ENCODE measurements around the gene RPL3.

The RPL3 gene

DNA sequence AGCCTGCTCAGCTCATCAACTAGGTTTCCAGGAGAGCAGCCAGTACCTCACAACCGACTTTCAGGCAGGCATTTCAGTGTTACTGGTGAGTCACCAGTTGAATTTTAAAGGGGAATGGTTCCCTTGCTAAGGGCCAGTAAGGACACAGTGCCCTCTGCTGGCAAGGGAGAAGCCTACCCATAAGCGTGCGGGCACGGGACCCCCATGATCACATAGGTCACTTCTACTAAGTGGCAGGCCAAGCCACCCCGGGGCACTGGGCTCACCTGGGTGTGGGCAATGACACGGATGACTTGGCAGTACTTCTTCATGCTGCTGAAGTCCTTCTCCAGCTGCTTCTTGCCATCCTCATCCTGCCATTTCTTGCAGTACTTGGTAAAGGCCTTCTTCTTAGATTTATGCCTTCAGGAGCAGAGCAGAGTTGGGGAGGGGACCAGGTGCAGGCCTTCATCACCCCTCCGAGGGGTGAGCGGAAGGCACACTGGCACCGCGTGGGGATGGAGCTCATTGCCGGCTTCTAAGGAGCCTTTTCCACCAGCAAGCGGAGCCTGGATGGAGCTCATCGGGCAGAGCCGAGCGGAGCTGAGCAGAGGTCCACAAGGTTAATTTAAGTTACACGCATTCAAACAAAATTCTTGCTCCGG is 2.9 kb downstream of the RPL3 start:
- peak in 1 of 2 experiments; percentile 75 for DNase-seq

- no peak for DNase-seq
Measured at GRCh38 chr22:39315389-39315788, 4.0 kb downstream of the RPL3 start.

GRCh38 chr22:39314251-39314971 is 5.0 kb downstream of the RPL3 start:
- no peak for DNase-seq

- DNase-seq, result no peak
Measured at GRCh38 chr22:39313258-39314001, 6.0 kb downstream of the RPL3 start.

GRCh38 chr22:39312410-39312809 is 7.0 kb downstream of the RPL3 start:
- no peak for DNase-seq

- no peak for DNase-seq
Measured at GRCh38 chr22:39311592-39312400, 7.6 kb downstream of the RPL3 start.

GRCh38 chr22:39309881-39310714 is 9.3 kb downstream of the RPL3 start:
- DNase-seq, result no peak

- no peak for DNase-seq
Measured at GRCh38 chr22:39309364-39309861, 10.0 kb downstream of the RPL3 start.

- no peak for DNase-seq
Measured at GRCh38 chr22:39308614-39309363, 10.6 kb downstream of the RPL3 start.

- DNase-seq, result peak in 1 of 2 experiments; percentile 24
Measured at GRCh38 chr22:39306456-39307361, 12.7 kb downstream of the RPL3 start.

DNA sequence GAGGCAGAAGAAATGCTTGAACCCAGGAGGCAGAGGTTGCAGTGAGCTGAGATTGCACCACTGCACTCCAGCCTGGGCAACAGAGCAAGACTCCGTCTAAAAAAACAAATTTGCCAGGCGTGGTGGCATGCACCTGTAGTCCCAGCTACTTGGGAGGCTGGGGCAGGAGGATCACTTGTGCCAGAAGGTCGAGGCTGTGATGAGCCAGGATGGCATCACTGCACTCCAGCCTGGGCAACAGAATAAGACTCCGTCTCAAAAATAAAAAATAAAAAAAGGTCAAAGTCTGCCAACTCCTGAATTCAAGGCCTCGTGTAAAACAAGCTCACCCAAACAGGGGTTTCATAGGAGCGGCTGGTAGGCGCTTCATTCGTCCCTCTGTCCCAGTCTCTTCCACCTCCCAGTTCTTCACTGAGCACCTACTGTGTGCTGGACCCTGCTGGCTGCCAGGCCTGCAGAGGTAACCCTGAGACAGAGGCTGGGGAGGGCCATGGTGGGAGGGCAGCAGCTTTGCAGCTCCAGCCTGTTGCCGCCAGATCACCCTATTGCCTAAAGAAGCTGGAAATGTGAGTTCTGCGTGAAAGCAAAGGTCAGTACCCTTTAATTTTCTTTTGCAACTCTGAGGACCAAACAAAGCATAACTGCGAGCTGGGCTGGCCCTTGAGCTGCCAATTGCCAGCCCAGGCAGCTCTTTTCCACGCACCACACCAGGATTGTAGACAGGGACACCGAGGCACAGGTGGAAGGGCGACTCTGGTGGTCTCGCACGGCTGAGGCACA is 15.3 kb downstream of the RPL3 start:
- no peak for DNase-seq

- DNase-seq, result no peak
Measured at GRCh38 chr22:39303358-39303757, 16.1 kb downstream of the RPL3 start.

- DNase-seq, result no peak
Measured at GRCh38 chr22:39302431-39302960, 16.9 kb downstream of the RPL3 start.

DNA sequence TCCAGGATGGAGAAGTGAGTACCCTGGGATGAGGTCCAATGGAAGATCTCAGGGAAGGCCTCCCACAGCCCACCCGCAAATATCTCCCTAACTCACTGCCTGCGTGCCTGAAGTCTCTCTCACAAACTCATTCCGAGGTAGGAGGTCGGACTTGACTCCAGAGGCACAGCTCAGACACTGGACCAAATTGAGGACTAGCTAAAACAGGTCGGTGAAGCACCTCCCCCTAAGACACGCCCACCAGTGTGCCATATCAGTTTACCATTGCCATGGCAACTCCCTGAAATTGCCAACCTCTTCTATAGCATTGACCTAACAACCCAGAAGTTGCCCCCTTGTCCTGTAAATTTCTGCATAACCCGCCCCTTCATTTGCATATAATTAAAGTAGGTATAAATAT is 17.5 kb downstream of the RPL3 start:
- no peak for DNase-seq

- no peak for DNase-seq
Measured at GRCh38 chr22:39301108-39301507, 18.3 kb downstream of the RPL3 start.

DNA sequence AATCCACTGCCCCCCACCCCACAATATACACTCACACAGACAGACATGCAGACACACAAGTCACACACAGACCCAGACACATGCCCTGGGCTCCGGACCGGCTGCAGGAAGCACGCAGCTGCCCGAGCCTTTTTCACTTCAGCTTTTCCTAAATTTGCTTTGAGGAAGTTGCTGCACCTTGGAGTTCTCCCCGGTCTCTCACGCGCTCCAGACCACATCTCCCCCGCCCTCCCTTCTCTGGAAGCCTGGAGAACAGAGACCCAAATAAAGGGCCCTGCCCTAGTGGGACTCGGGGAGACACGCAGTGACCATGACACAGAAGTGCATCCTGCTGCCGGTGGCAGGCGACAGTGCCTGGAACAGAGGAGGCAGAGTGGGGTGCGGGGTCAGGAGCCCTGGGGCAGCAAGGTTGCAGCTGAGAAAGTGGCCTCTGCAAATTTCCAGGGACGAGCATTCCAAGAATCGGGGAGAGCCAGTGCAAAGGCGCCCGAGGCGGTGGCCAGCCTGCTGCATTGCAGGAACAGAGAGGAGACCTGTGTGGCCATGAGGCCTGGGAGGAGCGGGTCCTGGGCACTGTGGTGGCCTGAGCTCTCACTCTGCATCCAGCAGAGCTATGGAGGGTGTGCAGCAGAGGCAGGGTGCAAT is 19.1 kb downstream of the RPL3 start:
- DNase-seq, result no peak

GRCh38 chr22:39299829-39300178 is 19.6 kb downstream of the RPL3 start:
- DNase-seq, result no peak

- no peak for DNase-seq
Measured at GRCh38 chr22:39298241-39298987, 21.0 kb downstream of the RPL3 start.

All from NCI-H446 (cell line).